UCSD-AML1 (cell line): ENCODE data around the gene SORL1-AS1.

Experiments used
- DNase-seq: peaks from one replicate; lab custom pipeline; 2025; ENCODE audit not compliant: unreplicated experiment; lab: John Stamatoyannopoulos, UW

Gene SORL1-AS1

GRCh38 chr11:121406291-121406690, 46.5 kb downstream of the SORL1-AS1 start:
- DNase-seq, result no peak

GRCh38 chr11:121405646-121406045, 47.1 kb downstream of the SORL1-AS1 start:
- DNase-seq, result no peak

DNA sequence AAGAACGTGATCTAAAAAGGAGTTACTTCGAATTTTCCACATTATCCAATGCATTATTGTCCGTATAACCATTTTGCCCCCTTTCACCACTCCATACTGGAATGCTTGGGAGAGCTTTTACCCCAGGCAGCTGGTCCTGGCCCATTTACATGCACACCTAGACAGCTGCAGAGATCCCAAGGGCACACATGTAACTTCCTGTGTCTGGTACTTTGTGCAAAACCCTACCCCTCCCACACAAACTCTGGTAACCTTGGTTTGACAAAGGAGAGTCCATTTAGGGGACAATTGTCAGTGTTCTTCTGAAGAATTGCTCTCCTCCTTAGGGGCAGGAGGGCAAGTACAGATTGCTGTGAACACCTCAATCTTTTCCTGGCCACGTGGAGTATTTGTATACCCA, 58.0 kb downstream of the SORL1-AS1 start:
- DNase-seq, result no peak

GRCh38 chr11:121393855-121394254, 58.9 kb downstream of the SORL1-AS1 start:
- DNase-seq, result peak; percentile 29

GRCh38 chr11:121391914-121392313, 60.9 kb downstream of the SORL1-AS1 start:
- no peak for DNase-seq

GRCh38 chr11:121389651-121390050, 63.1 kb downstream of the SORL1-AS1 start:
- no peak for DNase-seq
